Panc1 (cell line): ENCODE measurements around the gene EIF6.

Experiments
- TCF7L2 ChIP-seq: IDR thresholded peaks from 2 replicates; pipeline ENCODE4 v1.6.1; 2011; ENCODE audit warnings: mild to moderate bottlenecking, low read depth, low read length, inconsistent platforms
- TF ChIP-seq, protein P1 (sequence below): fragments of 450-650 bp; IDR thresholded peaks from 2 replicates; pipeline ENCODE4 v1.5.1; 2017; ENCODE audit warnings: mild to moderate bottlenecking

GRCh38 chr20:35279533-35280174, 4.9 kb downstream of the EIF6 start:
- TF ChIP-seq, protein P1, sequence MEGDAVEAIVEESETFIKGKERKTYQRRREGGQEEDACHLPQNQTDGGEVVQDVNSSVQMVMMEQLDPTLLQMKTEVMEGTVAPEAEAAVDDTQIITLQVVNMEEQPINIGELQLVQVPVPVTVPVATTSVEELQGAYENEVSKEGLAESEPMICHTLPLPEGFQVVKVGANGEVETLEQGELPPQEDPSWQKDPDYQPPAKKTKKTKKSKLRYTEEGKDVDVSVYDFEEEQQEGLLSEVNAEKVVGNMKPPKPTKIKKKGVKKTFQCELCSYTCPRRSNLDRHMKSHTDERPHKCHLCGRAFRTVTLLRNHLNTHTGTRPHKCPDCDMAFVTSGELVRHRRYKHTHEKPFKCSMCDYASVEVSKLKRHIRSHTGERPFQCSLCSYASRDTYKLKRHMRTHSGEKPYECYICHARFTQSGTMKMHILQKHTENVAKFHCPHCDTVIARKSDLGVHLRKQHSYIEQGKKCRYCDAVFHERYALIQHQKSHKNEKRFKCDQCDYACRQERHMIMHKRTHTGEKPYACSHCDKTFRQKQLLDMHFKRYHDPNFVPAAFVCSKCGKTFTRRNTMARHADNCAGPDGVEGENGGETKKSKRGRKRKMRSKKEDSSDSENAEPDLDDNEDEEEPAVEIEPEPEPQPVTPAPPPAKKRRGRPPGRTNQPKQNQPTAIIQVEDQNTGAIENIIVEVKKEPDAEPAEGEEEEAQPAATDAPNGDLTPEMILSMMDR, result no peak
- no peak for TF ChIP-seq TCF7L2
